Measurements from ENCODE around the gene CTSZ.

CTSZ gene

DNA sequence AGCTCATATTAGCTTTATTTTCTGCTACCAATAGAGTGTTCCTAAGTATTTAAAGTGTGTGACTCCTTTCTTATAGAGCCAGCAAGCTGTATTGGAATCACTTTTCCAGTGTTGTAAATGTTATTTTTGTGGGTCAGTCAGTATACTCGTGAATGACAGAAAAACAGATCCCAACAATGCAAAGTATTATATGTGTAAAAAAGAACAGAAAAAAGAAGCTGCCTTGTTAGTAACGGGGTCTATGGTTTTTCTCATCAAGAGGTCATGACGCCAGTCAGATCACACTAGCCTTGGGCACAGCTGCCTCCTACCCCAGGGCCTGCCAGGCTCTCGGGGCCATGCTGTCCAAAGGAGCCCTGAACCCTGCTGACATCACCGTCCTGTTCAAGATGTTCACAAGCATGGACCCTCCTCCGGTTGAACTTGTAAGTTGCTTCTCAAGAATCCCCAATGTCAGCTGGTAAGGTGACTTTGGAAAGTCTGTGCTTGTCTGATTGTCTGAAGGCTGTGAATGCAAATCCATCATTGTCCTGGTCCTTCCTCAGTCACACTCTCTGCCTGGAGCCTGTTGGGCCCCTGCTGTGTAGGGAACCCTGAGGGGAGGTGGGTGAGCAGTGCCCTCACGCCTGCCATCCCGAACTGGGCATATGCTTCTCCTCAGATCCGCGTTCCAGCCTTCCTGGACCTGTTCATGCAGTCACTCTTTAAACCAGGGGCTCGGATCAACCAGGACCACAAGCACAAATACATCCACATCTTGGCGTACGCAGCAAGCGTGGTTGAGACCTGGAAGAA lies 16.2 kb downstream of the CTSZ start:
- DNase-seq (ENCODE audit: low read depth in 1 of 2, low spot score in 1 of 2), result no peak
- H3K4me3 ChIP-seq (replicated peaks; ENCODE audit: insufficient read depth, low read length), result no peak overlapping the region
- H3K27ac ChIP-seq (replicated peaks), result no peak overlapping the region
- no peaks in the 10 kb centered on the region for H3K27me3 ChIP-seq (ENCODE audit: insufficient read depth, poor library complexity, severe bottlenecking)
- TF ChIP-seq, protein P1, sequence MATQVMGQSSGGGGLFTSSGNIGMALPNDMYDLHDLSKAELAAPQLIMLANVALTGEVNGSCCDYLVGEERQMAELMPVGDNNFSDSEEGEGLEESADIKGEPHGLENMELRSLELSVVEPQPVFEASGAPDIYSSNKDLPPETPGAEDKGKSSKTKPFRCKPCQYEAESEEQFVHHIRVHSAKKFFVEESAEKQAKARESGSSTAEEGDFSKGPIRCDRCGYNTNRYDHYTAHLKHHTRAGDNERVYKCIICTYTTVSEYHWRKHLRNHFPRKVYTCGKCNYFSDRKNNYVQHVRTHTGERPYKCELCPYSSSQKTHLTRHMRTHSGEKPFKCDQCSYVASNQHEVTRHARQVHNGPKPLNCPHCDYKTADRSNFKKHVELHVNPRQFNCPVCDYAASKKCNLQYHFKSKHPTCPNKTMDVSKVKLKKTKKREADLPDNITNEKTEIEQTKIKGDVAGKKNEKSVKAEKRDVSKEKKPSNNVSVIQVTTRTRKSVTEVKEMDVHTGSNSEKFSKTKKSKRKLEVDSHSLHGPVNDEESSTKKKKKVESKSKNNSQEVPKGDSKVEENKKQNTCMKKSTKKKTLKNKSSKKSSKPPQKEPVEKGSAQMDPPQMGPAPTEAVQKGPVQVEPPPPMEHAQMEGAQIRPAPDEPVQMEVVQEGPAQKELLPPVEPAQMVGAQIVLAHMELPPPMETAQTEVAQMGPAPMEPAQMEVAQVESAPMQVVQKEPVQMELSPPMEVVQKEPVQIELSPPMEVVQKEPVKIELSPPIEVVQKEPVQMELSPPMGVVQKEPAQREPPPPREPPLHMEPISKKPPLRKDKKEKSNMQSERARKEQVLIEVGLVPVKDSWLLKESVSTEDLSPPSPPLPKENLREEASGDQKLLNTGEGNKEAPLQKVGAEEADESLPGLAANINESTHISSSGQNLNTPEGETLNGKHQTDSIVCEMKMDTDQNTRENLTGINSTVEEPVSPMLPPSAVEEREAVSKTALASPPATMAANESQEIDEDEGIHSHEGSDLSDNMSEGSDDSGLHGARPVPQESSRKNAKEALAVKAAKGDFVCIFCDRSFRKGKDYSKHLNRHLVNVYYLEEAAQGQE (IDR thresholded peaks at IDR 0.05; ENCODE audit: insufficient replicate concordance, low read depth), result no peak
- TF ChIP-seq GABPA (IDR thresholded peaks at IDR 0.05; ENCODE audit: low read depth), result no peak
- TF ChIP-seq POLR2AphosphoS5 (IDR thresholded peaks at IDR 0.05; ENCODE audit: low read depth), result no peak

DNA sequence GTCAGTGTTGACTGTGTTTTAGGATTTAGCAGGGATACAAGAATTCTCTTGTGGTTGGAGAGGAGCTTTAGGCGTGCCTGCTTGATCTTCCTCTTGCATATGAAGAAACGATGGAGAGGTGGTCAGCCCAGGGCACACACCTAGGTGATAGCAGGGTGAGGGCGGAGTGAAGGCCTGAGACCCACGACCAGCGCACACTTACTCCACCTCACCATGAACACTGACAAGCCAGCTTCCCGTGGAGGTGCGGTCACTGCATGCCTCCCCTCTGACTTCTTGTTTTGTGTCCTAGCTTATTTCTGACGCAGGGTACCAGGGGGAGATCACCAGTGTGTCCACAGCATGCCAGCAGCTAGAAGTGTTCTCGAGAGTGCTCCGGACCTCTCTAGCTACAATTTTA lies 17.9 kb downstream of the CTSZ start:
- DNase-seq (ENCODE audit: low read depth in 1 of 2, low spot score in 1 of 2), result no peak
- Histone ChIP-seq H3K27ac (replicated peaks) (no peak overlapping the region), H3K4me3 (replicated peaks; ENCODE audit: insufficient read depth, low read length) (no peak overlapping the region), H3K27me3 (ENCODE audit: insufficient read depth, poor library complexity, severe bottlenecking) (no peaks in the 10 kb centered on the region)
- TF ChIP-seq GABPA (IDR thresholded peaks at IDR 0.05; ENCODE audit: low read depth), result no peak
- TF ChIP-seq SPI1 (IDR thresholded peaks at IDR 0.05; ENCODE audit: borderline replicate concordance, low read depth), result no peak
- no peak for TF ChIP-seq CTCF (IDR thresholded peaks at IDR 0.05; ENCODE audit: insufficient read depth, low read length)
- TF ChIP-seq, protein P1 (IDR thresholded peaks at IDR 0.05; ENCODE audit: insufficient replicate concordance, low read depth), result no peak
- no peak for TF ChIP-seq POLR2AphosphoS5 (IDR thresholded peaks at IDR 0.05; ENCODE audit: low read depth)

GRCh38 chr20:58988565-58988882 lies 18.5 kb downstream of the CTSZ start:
- no peak for DNase-seq (ENCODE audit: low read depth in 1 of 2, low spot score in 1 of 2)
- Histone ChIP-seq H3K27me3 (ENCODE audit: insufficient read depth, poor library complexity, severe bottlenecking) (no peaks in the 10 kb centered on the region), H3K27ac (replicated peaks) (no peak overlapping the region), H3K4me3 (replicated peaks; ENCODE audit: insufficient read depth, low read length) (no peak overlapping the region)
- TF ChIP-seq, protein P1 (IDR thresholded peaks at IDR 0.05; ENCODE audit: insufficient replicate concordance, low read depth), result no peak
- no peak for TF ChIP-seq SPI1 (IDR thresholded peaks at IDR 0.05; ENCODE audit: borderline replicate concordance, low read depth)
- TF ChIP-seq GABPA (IDR thresholded peaks at IDR 0.05; ENCODE audit: low read depth), result no peak
- TF ChIP-seq POLR2AphosphoS5 (IDR thresholded peaks at IDR 0.05; ENCODE audit: low read depth), result no peak
- no peak for TF ChIP-seq CTCF (IDR thresholded peaks at IDR 0.05; ENCODE audit: insufficient read depth, low read length)
